HEK293 (cell line): ENCODE results near the gene NIPBL.

Experiments used
- CTCF ChIA-PET: fragments of 350-600 bp; formaldehyde crosslinking; extraction: SDS; loops from one replicate; lab custom pipeline; 2021; ENCODE audit warnings: antibody characterized with exemption; lab: Yijun Ruan, JAX
- POLR2A ChIA-PET: fragments of 300-600 bp; formaldehyde crosslinking; extraction: SDS; loops from one replicate; lab custom pipeline; 2020; ENCODE audit warnings: antibody characterized with exemption, inconsistent platforms; lab: Yijun Ruan, JAX
- H3K27ac ChIP-seq: fragments of 200-500 bp; sonication (Bioruptor generic); 2 replicates; pipeline ENCODE4 v1.5.1; 2014; ENCODE audit warnings: low read depth, low read length, control low read depth, inconsistent platforms; ENCODE audit errors: extremely low read depth
- H3K36me3 ChIP-seq, 2 experiments: fragments of 200-500 bp in 1 of 2; sonication (Bioruptor generic) in 1 of 2; 1 replicate in 1 of 2; 2 replicates in 1 of 2; pipeline ENCODE4 v1.5.1; 2014 to 2017; ENCODE audit warnings: inconsistent platforms in 2 of 2, low read length in 2 of 2; ENCODE audit not compliant: control insufficient read depth in 2 of 2, insufficient read depth in 1 of 2
- H3K4me1 ChIP-seq: fragments of 200-500 bp; sonication (Bioruptor generic); 2 replicates; pipeline ENCODE4 v1.5.1; 2014; ENCODE audit warnings: mild to moderate bottlenecking, low read length, inconsistent platforms; ENCODE audit not compliant: control insufficient read depth, insufficient read depth
- H3K4me3 ChIP-seq: 2 replicates; pipeline ENCODE4 v1.5.1; 2011; ENCODE audit warnings: low read depth, mild to moderate bottlenecking, control low read depth, low read length, moderate library complexity
- H3K9me3 ChIP-seq: fragments of 200-500 bp; sonication (Bioruptor generic); 2 replicates; pipeline ENCODE4 v1.5.1; 2014; ENCODE audit warnings: low read depth, low read length, inconsistent platforms; ENCODE audit not compliant: control insufficient read depth, insufficient read depth
- OSR2 ChIP-seq: fragments of 450-650 bp; formaldehyde crosslinking; IDR thresholded peaks from 2 replicates; pipeline ENCODE4 v1.5.1; 2016; ENCODE audit warnings: missing biosample characterization, missing genetic modification characterization
- REPIN1 ChIP-seq: fragments of 450-650 bp; formaldehyde crosslinking; IDR thresholded peaks from 2 replicates; pipeline ENCODE4 v1.5.1; 2017; ENCODE audit warnings: missing biosample characterization, missing genetic modification characterization, low read depth
- TRIM28 ChIP-seq: IDR thresholded peaks from 2 replicates; pipeline ENCODE4 v1.6.1; 2011; ENCODE audit warnings: low read length, control low read depth, borderline replicate concordance
- ZFP3 ChIP-seq: fragments of 450-650 bp; formaldehyde crosslinking; IDR thresholded peaks from 2 replicates; pipeline ENCODE4 v1.5.1; 2016; ENCODE audit warnings: low read depth, missing biosample characterization, missing genetic modification characterization
- ZNF155 ChIP-seq: fragments of 450-650 bp; formaldehyde crosslinking; IDR thresholded peaks from 2 replicates; pipeline ENCODE4 v1.5.1; 2016; ENCODE audit warnings: missing biosample characterization, missing genetic modification characterization
- ZNF202 ChIP-seq: fragments of 450-650 bp; formaldehyde crosslinking; IDR thresholded peaks from 2 replicates; pipeline ENCODE4 v1.5.1; 2016; ENCODE audit warnings: missing biosample characterization, missing genetic modification characterization, borderline replicate concordance
- ZNF239 ChIP-seq: fragments of 450-650 bp; formaldehyde crosslinking; IDR thresholded peaks from 2 replicates; pipeline ENCODE4 v1.5.1; 2016; ENCODE audit warnings: missing biosample characterization, missing genetic modification characterization
- ZNF292 ChIP-seq: fragments of 450-650 bp; formaldehyde crosslinking; IDR thresholded peaks from 2 replicates; pipeline ENCODE4 v1.5.1; 2016; ENCODE audit warnings: low read depth, missing biosample characterization, missing genetic modification characterization, borderline replicate concordance
- ZNF433 ChIP-seq: fragments of 450-650 bp; formaldehyde crosslinking; IDR thresholded peaks from 2 replicates; pipeline ENCODE4 v1.5.1; 2016; ENCODE audit warnings: missing biosample characterization, missing genetic modification characterization, low read depth
- ZNF501 ChIP-seq: fragments of 450-650 bp; formaldehyde crosslinking; IDR thresholded peaks from 2 replicates; pipeline ENCODE4 v1.5.1; 2016; ENCODE audit warnings: missing biosample characterization, missing genetic modification characterization
- ZNF510 ChIP-seq: fragments of 450-650 bp; formaldehyde crosslinking; IDR thresholded peaks from 2 replicates; pipeline ENCODE4 v1.5.1; 2018; ENCODE audit warnings: mild to moderate bottlenecking, missing genetic modification characterization, missing biosample characterization; ENCODE audit not compliant: insufficient replicate concordance
- ZNF529 ChIP-seq: fragments of 450-650 bp; formaldehyde crosslinking; IDR thresholded peaks from 2 replicates; pipeline ENCODE4 v1.5.1; 2017; ENCODE audit warnings: missing genetic modification characterization, missing biosample characterization; ENCODE audit not compliant: insufficient replicate concordance
- ZNF549 ChIP-seq: fragments of 450-650 bp; IDR thresholded peaks from 2 replicates; pipeline ENCODE4 v1.5.1; 2018; ENCODE audit warnings: missing biosample characterization, missing genetic modification characterization, mild to moderate bottlenecking, inconsistent platforms, moderate library complexity
- ZNF561 ChIP-seq: fragments of 450-650 bp; IDR thresholded peaks from 2 replicates; pipeline ENCODE4 v1.5.1; 2018; ENCODE audit warnings: missing biosample characterization, missing genetic modification characterization, borderline replicate concordance
- ZNF658 ChIP-seq: fragments of 450-650 bp; formaldehyde crosslinking; IDR thresholded peaks from 2 replicates; pipeline ENCODE4; 2016; ENCODE audit warnings: missing biosample characterization, missing genetic modification characterization
- ZNF830 ChIP-seq: fragments of 450-650 bp; IDR thresholded peaks from 2 replicates; pipeline ENCODE4 v1.5.0; 2018; ENCODE audit warnings: missing biosample characterization, missing genetic modification characterization, low read depth, mild to moderate bottlenecking, moderate library complexity
- ZNF837 ChIP-seq: fragments of 450-650 bp; formaldehyde crosslinking; IDR thresholded peaks from 2 replicates; pipeline ENCODE4 v1.5.1; 2016; ENCODE audit warnings: missing biosample characterization, missing genetic modification characterization
- TF ChIP-seq, protein P1 (sequence below): fragments of 450-650 bp; formaldehyde crosslinking; IDR thresholded peaks from 2 replicates; pipeline ENCODE4 v1.5.1; 2016; ENCODE audit warnings: missing biosample characterization, missing genetic modification characterization
- TF ChIP-seq, protein P2 (sequence below): fragments of 450-650 bp; formaldehyde crosslinking; IDR thresholded peaks from 2 replicates; pipeline ENCODE4 v1.5.1; 2017; ENCODE audit warnings: missing biosample characterization, missing genetic modification characterization
- TF ChIP-seq, protein P3 (sequence below): fragments of 450-650 bp; formaldehyde crosslinking; IDR thresholded peaks from 2 replicates; pipeline ENCODE4 v1.5.1; 2016; ENCODE audit warnings: missing biosample characterization, missing genetic modification characterization
- TF ChIP-seq, protein P4 (sequence below): fragments of 450-650 bp; formaldehyde crosslinking; IDR thresholded peaks from 2 replicates; pipeline ENCODE4 v1.5.0; 2017; ENCODE audit warnings: missing biosample characterization, missing genetic modification characterization, borderline replicate concordance
- TF ChIP-seq, protein P5 (sequence below): fragments of 450-650 bp; formaldehyde crosslinking; IDR thresholded peaks from 2 replicates; pipeline ENCODE4 v1.5.1; 2016; ENCODE audit warnings: missing biosample characterization, missing genetic modification characterization
- TF ChIP-seq, protein P6 (sequence below): fragments of 450-650 bp; formaldehyde crosslinking; IDR thresholded peaks from 2 replicates; pipeline ENCODE4 v1.5.1; 2017; ENCODE audit warnings: missing biosample characterization, mild to moderate bottlenecking, missing genetic modification characterization, moderate library complexity

Gene NIPBL

DNA sequence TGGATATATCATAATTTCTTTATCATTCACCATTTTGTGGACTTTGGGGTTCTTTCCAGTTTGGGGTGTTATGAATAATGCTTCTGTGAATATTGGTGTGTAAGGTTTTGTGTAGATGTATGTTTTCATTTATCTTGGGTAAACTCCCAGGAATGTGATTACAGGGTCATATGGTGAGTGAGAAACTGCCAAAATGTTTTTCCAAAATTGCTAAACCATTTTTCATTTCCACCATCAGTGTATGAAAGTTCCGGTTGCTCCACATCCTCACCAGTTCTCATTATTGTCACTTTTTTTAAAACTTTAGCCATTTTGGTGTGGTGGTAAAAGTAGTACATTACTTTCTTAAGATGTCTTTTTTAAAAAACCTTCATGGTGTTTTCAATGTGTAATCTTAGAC lies 152.9 kb downstream of the NIPBL start:
- no peaks in the 10 kb centered on the region for H3K9me3 ChIP-seq
- no peaks in the 10 kb centered on the region for H3K4me1 ChIP-seq
- CTCF ChIA-PET: no interaction called here
- no peak overlapping the region for H3K4me3 ChIP-seq
- TF ChIP-seq ZNF549 (tag by site-specific recombination): no peak
- TF ChIP-seq ZNF529 (tag by site-specific recombination): no peak
- no peak for TF ChIP-seq REPIN1
- TF ChIP-seq, protein P1, sequence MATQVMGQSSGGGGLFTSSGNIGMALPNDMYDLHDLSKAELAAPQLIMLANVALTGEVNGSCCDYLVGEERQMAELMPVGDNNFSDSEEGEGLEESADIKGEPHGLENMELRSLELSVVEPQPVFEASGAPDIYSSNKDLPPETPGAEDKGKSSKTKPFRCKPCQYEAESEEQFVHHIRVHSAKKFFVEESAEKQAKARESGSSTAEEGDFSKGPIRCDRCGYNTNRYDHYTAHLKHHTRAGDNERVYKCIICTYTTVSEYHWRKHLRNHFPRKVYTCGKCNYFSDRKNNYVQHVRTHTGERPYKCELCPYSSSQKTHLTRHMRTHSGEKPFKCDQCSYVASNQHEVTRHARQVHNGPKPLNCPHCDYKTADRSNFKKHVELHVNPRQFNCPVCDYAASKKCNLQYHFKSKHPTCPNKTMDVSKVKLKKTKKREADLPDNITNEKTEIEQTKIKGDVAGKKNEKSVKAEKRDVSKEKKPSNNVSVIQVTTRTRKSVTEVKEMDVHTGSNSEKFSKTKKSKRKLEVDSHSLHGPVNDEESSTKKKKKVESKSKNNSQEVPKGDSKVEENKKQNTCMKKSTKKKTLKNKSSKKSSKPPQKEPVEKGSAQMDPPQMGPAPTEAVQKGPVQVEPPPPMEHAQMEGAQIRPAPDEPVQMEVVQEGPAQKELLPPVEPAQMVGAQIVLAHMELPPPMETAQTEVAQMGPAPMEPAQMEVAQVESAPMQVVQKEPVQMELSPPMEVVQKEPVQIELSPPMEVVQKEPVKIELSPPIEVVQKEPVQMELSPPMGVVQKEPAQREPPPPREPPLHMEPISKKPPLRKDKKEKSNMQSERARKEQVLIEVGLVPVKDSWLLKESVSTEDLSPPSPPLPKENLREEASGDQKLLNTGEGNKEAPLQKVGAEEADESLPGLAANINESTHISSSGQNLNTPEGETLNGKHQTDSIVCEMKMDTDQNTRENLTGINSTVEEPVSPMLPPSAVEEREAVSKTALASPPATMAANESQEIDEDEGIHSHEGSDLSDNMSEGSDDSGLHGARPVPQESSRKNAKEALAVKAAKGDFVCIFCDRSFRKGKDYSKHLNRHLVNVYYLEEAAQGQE: no peak
- TF ChIP-seq ZNF239 (tag by site-specific recombination): no peak
- POLR2A ChIA-PET: no interaction called here
- no peak overlapping the region for H3K27ac ChIP-seq
- H3K36me3 ChIP-seq: peaks cover 30 to 62% of the 10 kb centered on the region in 2 experiments

DNA sequence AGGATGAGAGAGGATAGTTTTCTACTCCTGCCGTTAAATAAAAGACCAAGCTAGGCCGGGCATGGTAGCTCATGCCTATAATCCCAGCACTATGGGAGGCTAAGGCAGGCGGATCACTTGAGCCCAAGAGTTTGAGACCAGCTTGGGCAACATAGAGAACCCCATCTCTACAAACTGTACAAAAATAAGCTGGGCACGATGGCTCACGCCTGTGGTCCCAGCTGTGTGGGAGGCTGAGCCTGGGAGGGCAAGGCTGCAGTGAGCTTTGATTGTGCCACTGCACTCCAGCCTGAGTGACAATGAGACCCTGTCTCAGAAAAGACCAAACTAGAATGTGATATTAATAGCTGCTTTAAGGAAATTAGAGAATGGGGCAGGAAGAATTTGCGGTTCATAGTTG lies 158.4 kb downstream of the NIPBL start:
- ChIA-PET POLR2A (no interaction called here), CTCF (interaction anchor here (0.6 to 1.1 kb wide), 3 partner anchors 9 to 258 kb away, joined by 3 to 4 read pairs (median 3); no protein-coding TSS in a partner anchor)
- Histone ChIP-seq H3K4me1 (no peaks in the 10 kb centered on the region), H3K4me3 (no peak overlapping the region), H3K36me3 (peaks cover 15 to 31% of the 10 kb centered on the region in 2 experiments), H3K27ac (no peak overlapping the region), H3K9me3 (no peaks in the 10 kb centered on the region)
- TF ChIP-seq ZNF510 (tag by site-specific recombination) (no peak), ZNF561 (tag by site-specific recombination) (no peak), ZNF155 (no peak), ZNF501 (no peak), TRIM28 (no peak), ZNF837 (tag by site-specific recombination) (no peak), ZNF202 (tag by site-specific recombination) (no peak), ZNF658 (tag by site-specific recombination) (no peak), ZFP3 (no peak), ZNF433 (tag by site-specific recombination) (no peak), ZNF830 (no peak), OSR2 (no peak), ZNF292 (tag by site-specific recombination) (no peak)
- TF ChIP-seq, protein P2, sequence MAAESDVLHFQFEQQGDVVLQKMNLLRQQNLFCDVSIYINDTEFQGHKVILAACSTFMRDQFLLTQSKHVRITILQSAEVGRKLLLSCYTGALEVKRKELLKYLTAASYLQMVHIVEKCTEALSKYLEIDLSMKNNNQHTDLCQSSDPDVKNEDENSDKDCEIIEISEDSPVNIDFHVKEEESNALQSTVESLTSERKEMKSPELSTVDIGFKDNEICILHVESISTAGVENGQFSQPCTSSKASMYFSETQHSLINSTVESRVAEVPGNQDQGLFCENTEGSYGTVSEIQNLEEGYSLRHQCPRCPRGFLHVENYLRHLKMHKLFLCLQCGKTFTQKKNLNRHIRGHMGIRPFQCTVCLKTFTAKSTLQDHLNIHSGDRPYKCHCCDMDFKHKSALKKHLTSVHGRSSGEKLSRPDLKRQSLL: no peak
- TF ChIP-seq, protein P3, sequence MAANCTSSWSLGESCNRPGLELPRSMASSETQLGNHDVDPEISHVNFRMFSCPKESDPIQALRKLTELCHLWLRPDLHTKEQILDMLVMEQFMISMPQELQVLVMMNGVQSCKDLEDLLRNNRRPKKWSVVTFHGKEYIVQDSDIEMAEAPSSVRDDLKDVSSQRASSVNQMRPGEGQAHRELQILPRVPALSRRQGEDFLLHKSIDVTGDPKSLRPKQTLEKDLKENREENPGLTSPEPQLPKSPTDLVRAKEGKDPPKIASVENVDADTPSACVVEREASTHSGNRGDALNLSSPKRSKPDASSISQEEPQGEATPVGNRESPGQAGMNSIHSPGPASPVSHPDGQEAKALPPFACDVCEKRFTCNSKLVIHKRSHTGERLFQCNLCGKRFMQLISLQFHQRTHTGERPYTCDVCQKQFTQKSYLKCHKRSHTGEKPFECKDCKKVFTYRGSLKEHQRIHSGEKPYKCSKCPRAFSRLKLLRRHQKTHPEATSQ (tag by site-specific recombination): no peak
- TF ChIP-seq, protein P4, sequence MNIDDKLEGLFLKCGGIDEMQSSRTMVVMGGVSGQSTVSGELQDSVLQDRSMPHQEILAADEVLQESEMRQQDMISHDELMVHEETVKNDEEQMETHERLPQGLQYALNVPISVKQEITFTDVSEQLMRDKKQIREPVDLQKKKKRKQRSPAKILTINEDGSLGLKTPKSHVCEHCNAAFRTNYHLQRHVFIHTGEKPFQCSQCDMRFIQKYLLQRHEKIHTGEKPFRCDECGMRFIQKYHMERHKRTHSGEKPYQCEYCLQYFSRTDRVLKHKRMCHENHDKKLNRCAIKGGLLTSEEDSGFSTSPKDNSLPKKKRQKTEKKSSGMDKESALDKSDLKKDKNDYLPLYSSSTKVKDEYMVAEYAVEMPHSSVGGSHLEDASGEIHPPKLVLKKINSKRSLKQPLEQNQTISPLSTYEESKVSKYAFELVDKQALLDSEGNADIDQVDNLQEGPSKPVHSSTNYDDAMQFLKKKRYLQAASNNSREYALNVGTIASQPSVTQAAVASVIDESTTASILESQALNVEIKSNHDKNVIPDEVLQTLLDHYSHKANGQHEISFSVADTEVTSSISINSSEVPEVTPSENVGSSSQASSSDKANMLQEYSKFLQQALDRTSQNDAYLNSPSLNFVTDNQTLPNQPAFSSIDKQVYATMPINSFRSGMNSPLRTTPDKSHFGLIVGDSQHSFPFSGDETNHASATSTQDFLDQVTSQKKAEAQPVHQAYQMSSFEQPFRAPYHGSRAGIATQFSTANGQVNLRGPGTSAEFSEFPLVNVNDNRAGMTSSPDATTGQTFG (tag by site-specific recombination): no peak
- TF ChIP-seq, protein P5, sequence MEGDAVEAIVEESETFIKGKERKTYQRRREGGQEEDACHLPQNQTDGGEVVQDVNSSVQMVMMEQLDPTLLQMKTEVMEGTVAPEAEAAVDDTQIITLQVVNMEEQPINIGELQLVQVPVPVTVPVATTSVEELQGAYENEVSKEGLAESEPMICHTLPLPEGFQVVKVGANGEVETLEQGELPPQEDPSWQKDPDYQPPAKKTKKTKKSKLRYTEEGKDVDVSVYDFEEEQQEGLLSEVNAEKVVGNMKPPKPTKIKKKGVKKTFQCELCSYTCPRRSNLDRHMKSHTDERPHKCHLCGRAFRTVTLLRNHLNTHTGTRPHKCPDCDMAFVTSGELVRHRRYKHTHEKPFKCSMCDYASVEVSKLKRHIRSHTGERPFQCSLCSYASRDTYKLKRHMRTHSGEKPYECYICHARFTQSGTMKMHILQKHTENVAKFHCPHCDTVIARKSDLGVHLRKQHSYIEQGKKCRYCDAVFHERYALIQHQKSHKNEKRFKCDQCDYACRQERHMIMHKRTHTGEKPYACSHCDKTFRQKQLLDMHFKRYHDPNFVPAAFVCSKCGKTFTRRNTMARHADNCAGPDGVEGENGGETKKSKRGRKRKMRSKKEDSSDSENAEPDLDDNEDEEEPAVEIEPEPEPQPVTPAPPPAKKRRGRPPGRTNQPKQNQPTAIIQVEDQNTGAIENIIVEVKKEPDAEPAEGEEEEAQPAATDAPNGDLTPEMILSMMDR (tag by site-specific recombination): no peak
- TF ChIP-seq, protein P6, sequence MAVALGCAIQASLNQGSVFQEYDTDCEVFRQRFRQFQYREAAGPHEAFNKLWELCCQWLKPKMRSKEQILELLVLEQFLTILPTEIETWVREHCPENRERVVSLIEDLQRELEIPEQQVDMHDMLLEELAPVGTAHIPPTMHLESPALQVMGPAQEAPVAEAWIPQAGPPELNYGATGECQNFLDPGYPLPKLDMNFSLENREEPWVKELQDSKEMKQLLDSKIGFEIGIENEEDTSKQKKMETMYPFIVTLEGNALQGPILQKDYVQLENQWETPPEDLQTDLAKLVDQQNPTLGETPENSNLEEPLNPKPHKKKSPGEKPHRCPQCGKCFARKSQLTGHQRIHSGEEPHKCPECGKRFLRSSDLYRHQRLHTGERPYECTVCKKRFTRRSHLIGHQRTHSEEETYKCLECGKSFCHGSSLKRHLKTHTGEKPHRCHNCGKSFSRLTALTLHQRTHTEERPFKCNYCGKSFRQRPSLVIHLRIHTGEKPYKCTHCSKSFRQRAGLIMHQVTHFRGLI (tag by site-specific recombination): no peak
